AG04449 (cell line): ENCODE results near the gene NEK11.
A peak's percentile ranks its signal among the peaks of the same experiment; 100 is the strongest.

ENCODE experiments used
- CTCF ChIA-PET: fragments of 350-600 bp; formaldehyde crosslinking; extraction: SDS; loops from one replicate; lab custom pipeline; 2021; ENCODE audit warnings: antibody characterized with exemption; lab: Yijun Ruan, JAX
- POLR2A ChIA-PET: fragments of 400-600, 350-600 bp; formaldehyde crosslinking; extraction: SDS; loops from one replicate; lab custom pipeline; 2020; ENCODE audit warnings: antibody characterized with exemption, inconsistent platforms; lab: Yijun Ruan, JAX
- DNase-seq: peaks from one replicate; pipeline ENCODE4 v3.0.0-alpha.2; 2010; ENCODE audit warnings: low read depth, low spot score
- H3K4me3 ChIP-seq: 2 replicates; pipeline ENCODE4 v1.5.1; 2011; ENCODE audit warnings: low read depth, mild to moderate bottlenecking, control low read depth, low read length
- TF ChIP-seq, protein P1 (sequence below): IDR thresholded peaks from one replicate; pipeline ENCODE4 v1.5.1; 2011; ENCODE audit warnings: mild to moderate bottlenecking, moderate library complexity, low read length, control low read depth, inconsistent platforms; ENCODE audit not compliant: insufficient read depth; ENCODE audit errors: missing control alignments

Gene NEK11

DNA sequence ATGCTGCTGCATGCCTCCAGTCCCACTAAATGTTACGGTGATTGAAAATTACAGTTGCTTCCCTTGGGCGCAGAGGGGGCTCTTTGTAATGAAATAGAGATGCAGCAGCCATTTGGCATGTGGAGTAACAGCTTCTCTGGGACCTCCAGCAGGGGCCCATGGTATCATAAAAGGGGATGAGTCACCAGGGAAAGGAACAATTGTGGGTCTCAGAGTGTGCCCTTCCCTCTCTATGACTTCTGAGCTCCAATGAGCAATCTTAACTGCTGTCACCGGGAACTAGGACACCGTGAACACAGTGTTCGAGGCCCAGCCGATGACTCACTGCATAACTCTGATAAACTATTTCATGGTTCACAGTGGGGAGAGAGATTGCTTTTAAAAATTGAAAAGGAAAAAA, 190.1 kb downstream of the NEK11 start:
- no peak overlapping the region for H3K4me3 ChIP-seq
- CTCF ChIA-PET, result interaction anchor here (0.8 kb wide), 1 partner anchor 109 kb away, joined by 3 read pairs; no protein-coding TSS in a partner anchor
- no peak for DNase-seq
- POLR2A ChIA-PET, result no interaction called here
- TF ChIP-seq, protein P1, sequence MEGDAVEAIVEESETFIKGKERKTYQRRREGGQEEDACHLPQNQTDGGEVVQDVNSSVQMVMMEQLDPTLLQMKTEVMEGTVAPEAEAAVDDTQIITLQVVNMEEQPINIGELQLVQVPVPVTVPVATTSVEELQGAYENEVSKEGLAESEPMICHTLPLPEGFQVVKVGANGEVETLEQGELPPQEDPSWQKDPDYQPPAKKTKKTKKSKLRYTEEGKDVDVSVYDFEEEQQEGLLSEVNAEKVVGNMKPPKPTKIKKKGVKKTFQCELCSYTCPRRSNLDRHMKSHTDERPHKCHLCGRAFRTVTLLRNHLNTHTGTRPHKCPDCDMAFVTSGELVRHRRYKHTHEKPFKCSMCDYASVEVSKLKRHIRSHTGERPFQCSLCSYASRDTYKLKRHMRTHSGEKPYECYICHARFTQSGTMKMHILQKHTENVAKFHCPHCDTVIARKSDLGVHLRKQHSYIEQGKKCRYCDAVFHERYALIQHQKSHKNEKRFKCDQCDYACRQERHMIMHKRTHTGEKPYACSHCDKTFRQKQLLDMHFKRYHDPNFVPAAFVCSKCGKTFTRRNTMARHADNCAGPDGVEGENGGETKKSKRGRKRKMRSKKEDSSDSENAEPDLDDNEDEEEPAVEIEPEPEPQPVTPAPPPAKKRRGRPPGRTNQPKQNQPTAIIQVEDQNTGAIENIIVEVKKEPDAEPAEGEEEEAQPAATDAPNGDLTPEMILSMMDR, result no peak

DNA sequence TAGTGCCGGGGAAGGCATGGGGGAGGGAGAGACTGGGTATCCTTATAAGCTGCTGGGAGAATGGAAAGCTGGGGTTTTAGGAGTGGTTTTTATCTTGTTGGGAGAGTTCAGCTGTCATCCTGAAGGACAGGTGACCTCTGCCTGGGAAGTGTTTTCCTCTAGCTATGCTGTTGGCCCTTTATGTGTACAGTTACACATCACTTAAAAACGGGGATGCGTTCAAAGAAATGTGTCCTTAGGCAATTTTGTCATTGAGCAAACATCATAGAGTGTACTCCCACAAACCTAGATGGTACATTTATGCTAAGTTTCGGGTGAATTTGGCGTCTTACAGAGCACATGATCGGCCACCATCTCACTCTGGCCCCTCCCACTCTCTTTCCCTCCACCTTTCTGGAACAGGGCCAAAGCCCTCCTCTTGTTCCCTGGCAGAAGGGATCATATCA, 190.6 kb downstream of the NEK11 start:
- TF ChIP-seq, protein P1, result no peak
- ChIA-PET CTCF (interaction anchor here (0.8 kb wide), 1 partner anchor 110 kb away, joined by 3 read pairs; no protein-coding TSS in a partner anchor), POLR2A (no interaction called here)
- no peak overlapping the region for H3K4me3 ChIP-seq
- DNase-seq, result no peak

DNA sequence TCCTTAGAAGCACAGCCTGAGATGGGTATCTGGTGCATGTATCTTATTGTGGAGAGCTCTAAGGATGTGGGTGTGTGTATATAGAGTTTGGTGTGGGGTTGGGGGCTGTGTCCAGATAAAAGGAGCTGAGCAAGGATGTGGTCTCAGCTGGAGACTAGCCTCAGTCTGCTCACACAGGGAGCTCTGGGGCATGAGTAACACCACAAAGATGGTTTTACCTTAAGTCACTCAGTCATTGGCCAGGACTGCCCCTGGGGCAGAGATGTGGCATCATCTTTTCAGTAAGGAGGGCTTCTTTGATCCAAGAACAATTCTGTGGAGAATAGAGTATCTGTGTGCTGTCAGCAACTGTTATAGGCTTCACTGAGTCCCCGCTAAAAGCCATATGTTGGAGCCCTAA, 191.5 kb downstream of the NEK11 start:
- ChIA-PET POLR2A (no interaction called here), CTCF (no interaction called here)
- DNase-seq, result no peak
- TF ChIP-seq, protein P1, result no peak
- H3K4me3 ChIP-seq, result no peak overlapping the region

DNA sequence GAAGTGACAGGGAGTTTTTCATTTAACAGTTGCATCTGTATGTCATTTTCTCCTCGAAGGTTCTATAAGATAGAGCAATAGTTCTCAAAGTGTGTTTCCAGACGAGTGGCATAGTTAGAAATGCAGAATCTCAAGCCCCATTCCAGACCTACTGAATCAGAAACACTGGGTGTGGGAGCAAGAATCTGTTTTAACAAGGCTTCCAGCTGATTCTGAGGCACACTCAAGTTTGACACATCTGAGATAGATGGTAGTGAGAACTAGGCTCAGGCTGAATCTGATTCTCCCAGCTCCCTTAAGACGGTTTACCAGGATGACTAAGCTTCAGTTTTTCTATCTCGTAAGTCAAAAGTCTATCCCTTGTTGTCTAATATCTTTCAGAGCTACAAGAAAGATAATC, 195.1 kb downstream of the NEK11 start:
- DNase-seq, result peak; percentile 85
- POLR2A ChIA-PET, result interaction anchor here (0.9 to 1.9 kb wide), 2 partner anchors 29 to 160 kb away, joined by 3 to 4 read pairs; partner anchors contain the start of gene NUDT16
- TF ChIP-seq, protein P1, result no peak
- CTCF ChIA-PET, result interaction anchor here (1.1 kb wide), 1 partner anchor 114 kb away, joined by 3 read pairs; no protein-coding TSS in a partner anchor
- H3K4me3 ChIP-seq, result no peak overlapping the region

DNA sequence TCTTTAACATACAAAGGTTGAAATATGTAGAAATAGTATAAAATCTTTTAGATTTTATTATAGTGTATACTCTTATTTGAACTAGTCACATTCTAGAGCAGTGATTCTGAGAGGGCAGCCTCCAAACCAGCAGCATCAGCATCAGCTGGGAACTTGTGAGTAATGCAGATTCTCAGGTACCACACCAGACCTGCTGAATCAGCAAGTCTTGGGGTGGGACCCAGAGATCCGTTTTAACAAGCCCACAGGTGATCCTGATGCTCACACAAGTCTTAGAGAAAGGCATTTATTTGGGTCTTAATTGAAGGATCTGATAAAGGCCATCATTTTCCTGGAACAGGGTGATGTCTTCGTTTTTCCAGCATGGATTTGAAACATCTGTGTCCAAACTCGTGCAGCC, 195.9 kb downstream of the NEK11 start:
- ChIA-PET POLR2A (interaction anchor here (0.9 to 1.9 kb wide), 2 partner anchors 30 to 159 kb away, joined by 3 to 4 read pairs; partner anchors contain the start of gene NUDT16), CTCF (interaction anchor here (1.1 kb wide), 1 partner anchor 115 kb away, joined by 3 read pairs; no protein-coding TSS in a partner anchor)
- no peak for DNase-seq
- H3K4me3 ChIP-seq, result no peak overlapping the region
- TF ChIP-seq, protein P1, result no peak

DNA sequence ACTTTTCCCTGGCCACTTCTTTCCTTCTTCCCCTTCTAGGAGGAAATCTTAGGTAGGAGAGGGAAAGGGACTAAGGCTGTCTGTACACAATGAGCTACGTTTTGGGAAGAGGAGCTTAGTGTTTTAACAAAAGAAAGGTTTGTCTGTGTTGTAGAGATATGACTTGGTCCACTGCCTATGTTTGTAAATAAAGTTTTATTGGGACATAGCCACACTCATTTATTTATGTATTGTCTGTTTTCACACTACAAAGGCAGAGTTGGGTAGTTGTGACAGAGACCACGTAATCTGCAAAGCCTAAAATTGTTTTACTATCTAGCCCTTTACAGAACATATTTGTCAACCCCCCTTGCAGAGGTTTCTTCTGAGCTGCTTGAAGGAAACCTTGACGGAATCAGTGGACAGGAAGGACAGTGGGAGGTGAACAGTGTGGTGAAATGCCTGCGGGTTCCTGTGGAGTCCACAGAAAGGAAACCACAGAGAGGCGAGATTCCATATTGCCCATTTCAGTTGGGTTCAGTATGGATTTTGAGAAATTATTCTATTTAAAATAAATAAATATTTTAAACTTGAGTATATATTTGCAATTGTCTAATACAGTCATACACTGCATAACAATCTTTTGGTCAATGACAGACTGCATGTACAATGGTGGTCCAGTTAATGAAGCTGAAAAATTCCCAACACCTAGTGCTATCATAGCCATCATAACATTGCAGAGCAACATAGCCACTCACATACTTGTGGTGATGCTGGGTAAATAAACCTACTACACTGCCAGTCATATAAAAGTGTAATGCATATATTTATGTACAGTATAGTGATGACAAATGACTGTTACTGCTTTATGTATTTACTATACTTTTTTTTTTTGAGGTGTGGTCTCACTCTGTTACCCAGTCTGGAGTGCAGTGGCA, 197.0 kb downstream of the NEK11 start:
- DNase-seq, result no peak
- CTCF ChIA-PET, result no interaction called here
- no peak overlapping the region for H3K4me3 ChIP-seq
- POLR2A ChIA-PET, result no interaction called here
- TF ChIP-seq, protein P1, result no peak
